Inflammatory macrophage treated with lipopolysaccharide for 4 hours (primary cell): ENCODE data around the gene SPDYE4.

ENCODE experiments used
- DNase-seq: peaks from one replicate; pipeline ENCODE4 v3.0.0-alpha.2; 2020

The SPDYE4 gene

DNA sequence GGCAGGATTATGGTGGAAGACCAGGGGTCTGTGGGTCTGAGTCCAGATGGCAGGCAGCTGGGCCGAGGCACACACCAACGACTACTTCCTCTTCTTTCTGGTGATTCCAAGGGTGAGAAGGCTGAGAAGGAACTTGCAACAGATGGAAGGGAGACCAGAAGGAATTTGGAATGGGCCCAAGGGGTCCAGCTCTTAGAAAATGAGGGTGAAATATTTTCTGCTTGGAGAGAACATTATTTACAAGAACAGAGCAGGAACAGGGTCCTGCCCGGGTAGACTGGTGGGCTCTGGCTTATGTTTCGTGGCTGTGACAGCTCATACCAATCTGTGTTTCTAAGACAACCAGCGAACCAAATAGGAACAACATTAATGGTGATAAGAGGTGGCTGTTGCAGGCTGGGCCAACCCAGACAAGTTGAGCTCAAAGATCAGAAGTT lies 50.3 kb downstream of the SPDYE4 start:
- no peak for DNase-seq

DNA sequence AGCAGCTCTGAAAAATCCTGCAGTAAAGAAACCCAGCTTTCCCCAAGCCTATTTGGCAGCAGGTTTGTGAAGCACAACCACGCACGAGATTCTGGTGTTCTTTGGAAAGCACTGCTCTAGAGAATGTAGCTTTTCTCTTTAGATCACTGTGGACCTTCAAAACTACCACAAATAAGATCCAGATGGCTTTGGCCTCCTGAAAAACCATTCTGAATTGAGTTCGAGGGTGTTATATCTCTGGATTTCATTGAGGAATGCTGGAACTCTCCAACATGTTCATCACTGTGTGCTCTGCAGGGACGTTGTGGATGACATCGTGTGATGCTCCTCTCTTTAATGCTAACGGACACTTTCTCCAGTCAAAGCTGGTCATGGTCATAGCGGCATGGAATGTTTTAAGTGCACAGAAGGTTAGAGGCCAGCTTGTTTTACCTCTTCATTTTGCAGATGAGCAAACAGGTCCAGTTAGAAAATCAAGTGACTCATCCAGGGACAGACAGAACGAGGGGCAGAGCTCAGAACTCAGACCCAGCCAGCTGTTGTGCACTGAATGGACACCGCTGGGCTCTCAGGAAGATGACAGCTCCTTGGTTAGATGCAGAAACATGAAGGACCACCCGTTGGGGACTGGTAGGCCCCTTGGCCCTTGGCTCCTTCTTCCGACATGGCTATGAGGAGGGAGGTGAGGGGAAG lies 50.9 kb downstream of the SPDYE4 start:
- DNase-seq, result no peak

DNA sequence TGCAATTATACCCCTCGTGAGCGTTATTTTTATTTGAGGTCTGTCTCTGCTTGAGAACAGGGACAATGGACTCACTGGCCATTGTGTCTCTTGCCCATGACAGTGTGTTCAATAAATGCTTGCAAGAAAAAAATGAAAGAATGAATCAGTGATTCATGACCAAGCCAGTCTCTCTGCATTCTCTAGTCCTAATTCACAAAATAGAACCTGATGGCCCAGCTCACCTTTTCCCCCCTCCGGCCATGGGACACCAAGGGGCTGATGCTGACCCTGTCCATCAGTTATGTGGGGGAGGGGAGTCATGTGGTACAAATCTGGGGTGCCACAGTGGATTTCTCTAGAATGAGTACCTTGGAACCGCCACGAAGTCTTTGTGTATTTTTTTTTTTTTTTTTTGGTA lies 51.9 kb downstream of the SPDYE4 start:
- DNase-seq, result no peak

DNA sequence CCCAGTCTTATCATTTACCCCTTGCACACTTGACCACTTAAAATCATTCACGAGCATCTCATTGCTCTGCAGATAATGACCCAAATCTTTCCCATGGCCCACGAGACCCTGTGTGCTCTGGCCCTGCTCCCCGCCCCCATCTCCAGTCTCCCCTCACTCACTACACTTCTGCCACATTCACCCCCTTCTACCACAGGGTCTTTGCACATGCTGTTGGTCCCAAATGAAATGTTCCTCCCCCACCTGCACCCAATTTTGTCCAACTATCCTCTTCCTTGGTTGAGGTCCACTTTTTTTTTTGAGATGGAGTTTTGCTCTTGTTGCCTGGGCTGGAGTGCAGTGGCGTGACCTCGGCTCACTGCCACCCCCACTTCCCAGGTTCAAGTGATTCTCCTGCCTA lies 52.9 kb downstream of the SPDYE4 start:
- DNase-seq, result no peak

DNA sequence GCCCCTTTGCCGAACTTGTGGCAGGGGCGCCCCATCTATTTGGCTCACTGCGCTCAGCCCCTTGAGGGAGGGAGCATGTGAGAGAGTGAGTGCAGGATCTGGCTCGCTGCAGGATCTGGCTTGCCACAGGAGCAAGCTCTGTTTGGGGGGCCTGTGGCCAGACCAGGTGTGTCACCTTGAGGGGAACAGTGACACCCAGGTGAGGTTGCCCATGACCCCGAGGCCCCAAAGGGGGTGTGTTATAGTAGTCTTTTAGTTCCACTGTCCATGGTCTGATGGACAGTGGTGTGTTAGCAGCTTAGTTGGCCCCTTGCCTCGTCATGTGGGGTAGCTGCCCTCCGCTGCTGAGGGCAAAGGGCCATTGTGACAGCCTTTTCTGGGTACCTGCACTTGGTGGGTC lies 55.3 kb downstream of the SPDYE4 start:
- no peak for DNase-seq

DNA sequence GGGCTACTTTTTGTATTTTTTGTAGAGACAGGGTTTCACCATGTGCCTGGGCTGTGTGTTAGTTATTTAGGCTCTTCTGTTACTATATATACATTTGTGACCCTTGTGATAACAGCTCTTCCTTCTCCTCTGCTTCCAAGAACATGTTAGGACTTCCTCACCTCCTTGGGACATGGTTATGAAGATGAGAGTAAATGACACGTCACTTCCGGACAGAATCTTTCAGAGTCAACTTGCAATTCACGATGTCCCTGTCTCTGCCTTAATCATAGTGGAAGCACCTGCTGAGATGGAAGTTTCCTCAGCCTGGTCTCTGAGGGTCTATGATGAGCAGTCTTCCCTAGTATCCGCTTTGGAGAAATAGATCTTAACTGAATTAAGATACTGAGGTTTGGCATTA lies 56.6 kb downstream of the SPDYE4 start:
- DNase-seq, result no peak

DNA sequence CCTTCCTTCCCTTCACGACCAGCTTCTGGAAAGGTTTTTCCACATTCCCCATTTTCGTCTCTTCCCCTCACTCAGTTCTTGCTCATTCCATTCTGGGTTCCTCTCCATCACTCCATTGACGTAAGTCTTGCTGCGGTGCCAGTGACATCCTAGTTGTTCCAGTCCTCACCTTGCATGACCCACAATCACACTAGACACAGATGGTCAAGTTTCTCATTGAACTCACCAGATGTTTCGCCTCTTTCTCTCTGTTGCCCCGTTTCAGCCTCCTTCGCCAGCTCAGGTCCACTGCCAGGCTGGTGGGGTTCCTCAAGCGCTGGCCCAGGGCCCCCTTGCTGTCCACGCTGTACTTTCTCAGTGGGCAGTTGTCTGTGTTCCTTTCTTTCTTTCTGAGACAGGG lies 57.1 kb downstream of the SPDYE4 start:
- no peak for DNase-seq
